HepG2 (cell line): ENCODE measurements around the gene RNF213. TPM values are rescaled to one million over a fixed set of nuclear protein-coding genes. Genes with fewer than 3 reads are reported as not detected.
"Not testable (repeated sequence)": the region's sequence is repeated elsewhere in the genome, so short reads cannot be mapped to it uniquely, and the experiment has no call there.

ENCODE experiments used
- ATAC-seq: fragments of 200-7000 bp; cut with Tn5 transposase; 3 replicates; pipeline ENCODE4 v1.9.1; 2020; ENCODE audit warnings: mild to moderate bottlenecking, moderate library complexity
- BruUV-seq: library from RNA; stranded (reverse); fragments of 400-500 nt; replicated peaks from 2 replicates; lab custom pipeline; 2021; lab: Mats Ljungman, UMichigan
- CTCF ChIA-PET: fragments of 300-600 bp; formaldehyde crosslinking; extraction: SDS; loops from one replicate; lab custom pipeline; 2021; ENCODE audit warnings: low total read pairs, inconsistent platforms, low intra/inter-chr PET ratio; lab: Yijun Ruan, JAX
- POLR2A ChIA-PET: fragments of 350-600 bp; sonication (Branson Sonifier 250); formaldehyde crosslinking; loops from one replicate; lab custom pipeline; 2020; ENCODE audit warnings: antibody characterized with exemption, inconsistent platforms; lab: Yijun Ruan, JAX
- DNase-seq: peaks from one replicate; pipeline ENCODE4 v3.0.0-alpha.2; 2015; ENCODE audit warnings: low spot score
- FAIRE-seq: peaks from 3 replicates; lab custom pipeline; 2011; peaks lifted over from hg19 to GRCh38; lab: Jason Lieb, UNC
- H2AFZ ChIP-seq: one replicate; pipeline ENCODE4 v1.6.1; 2011; ENCODE audit warnings: low read length, inconsistent platforms
- H3K27ac ChIP-seq: fragments of 300-600 bp; 3 replicates; pipeline ENCODE4 v1.8.0; 2011; ENCODE audit warnings: mixed run types, mild to moderate bottlenecking, mixed read lengths, low read length, inconsistent platforms; ENCODE audit not compliant: insufficient read depth; ENCODE audit errors: extremely low read length
- H3K27me3 ChIP-seq, 2 experiments: fragments of 200-600 bp in 1 of 2; 2 replicates in 1 of 2; 3 replicates in 1 of 2; pipeline versions ENCODE4 v1.6.0 to v1.8.0; 2011; ENCODE audit warnings: low read length in 2 of 2, mild to moderate bottlenecking in 2 of 2, moderate library complexity in 2 of 2, inconsistent platforms in 1 of 2; ENCODE audit not compliant: insufficient read depth in 2 of 2, control insufficient read depth in 1 of 2
- H3K36me3 ChIP-seq, 2 experiments: fragments of 200-600 bp in 1 of 2; replicated peaks in 1 of 2; 2 replicates in 1 of 2; 3 replicates in 1 of 2; pipeline versions ENCODE4 v1.5.1 to v1.8.0; 2011; ENCODE audit warnings: low read length in 2 of 2, inconsistent platforms in 1 of 2; ENCODE audit not compliant: insufficient read depth in 2 of 2, control insufficient read depth in 1 of 2
- H3K4me1 ChIP-seq: 2 replicates; pipeline ENCODE4 v1.5.1; 2012; ENCODE audit warnings: low read length, inconsistent platforms; ENCODE audit not compliant: insufficient read depth
- H3K4me2 ChIP-seq: 2 replicates; pipeline ENCODE4 v1.6.0; 2011; ENCODE audit warnings: low read depth, low read length, inconsistent platforms
- H3K4me3 ChIP-seq, 3 experiments: fragments of 200-600 bp in 1 of 3; sonication (generic), shearing (Covaris generic) in 1 of 3; replicated peaks in 1 of 3; 2 replicates each; pipeline ENCODE4 v1.5.1; 2011 to 2016; ENCODE audit warnings: low read length in 3 of 3, inconsistent platforms in 2 of 3, low read depth in 2 of 3, mild to moderate bottlenecking in 2 of 3, control low read depth in 1 of 3, mixed read lengths in 1 of 3; ENCODE audit not compliant: insufficient read depth in 1 of 3
- H3K79me2 ChIP-seq: one replicate; pipeline ENCODE4 v1.6.1; 2011; ENCODE audit warnings: low read length, inconsistent platforms; ENCODE audit not compliant: insufficient read depth
- H3K9ac ChIP-seq: 2 replicates; pipeline ENCODE4 v1.6.0; 2011; ENCODE audit warnings: mild to moderate bottlenecking, low read depth, low read length, inconsistent platforms; ENCODE audit not compliant: insufficient read depth
- H3K9me3 ChIP-seq: 2 replicates; pipeline ENCODE4 v1.5.1; 2012; ENCODE audit warnings: mild to moderate bottlenecking, low read length
- H4K20me1 ChIP-seq: 2 replicates; pipeline ENCODE4 v1.6.0; 2011; ENCODE audit warnings: inconsistent platforms, mild to moderate bottlenecking, low read length, moderate library complexity; ENCODE audit not compliant: insufficient read depth
- ATF7-NPFF ChIP-seq: sonication (generic); formaldehyde crosslinking; IDR thresholded peaks from 2 replicates; pipeline ENCODE4 v1.8.1; 2023; ENCODE audit warnings: mild to moderate bottlenecking, low read depth, missing genetic modification reagents, moderate library complexity
- MAFK ChIP-seq, 2 experiments: IDR thresholded peaks in 1 of 2; conservative IDR thresholded peaks in 1 of 2; 2 replicates each; pipeline ENCODE4 v1.6.1; 2011; ENCODE audit warnings: improper control_type of control experiment in 2 of 2, low read length in 2 of 2
- SRSF4 ChIP-seq: fragments of 200-400 bp; formaldehyde crosslinking; IDR thresholded peaks from one replicate; pipeline ENCODE4 v1.6.1; 2018; ENCODE audit warnings: mild to moderate bottlenecking, low read depth, low read length, moderate library complexity; ENCODE audit not compliant: poor library complexity, severe bottlenecking
- WGBS: methylation state at CpG from one replicate; pipeline ENCODE4 v1.1.6; 2017; ENCODE audit warnings: low lambda C conversion rate; 5-methylcytosine and 5-hydroxymethylcytosine counted together
- in situ Hi-C: cut with HindIII; loops from 2 replicates; pipeline ENCODE4 v1.10.0; 2017; ENCODE audit warnings: low pct_unique_long_range_greater_than_20kb; ENCODE audit not compliant: extremely low pct_ligation_motif_present
- intact Hi-C: fragments of 100-400 bp; cut with micrococcal nuclease; formaldehyde crosslinking; loops from one replicate; pipeline ENCODE4 v1.10.0; 2022; ENCODE audit not compliant: unreplicated experiment
- polyA plus RNA-seq, 8 experiments: library from polyadenylated mRNA; depleted of rRNA in 3 of 8; stranded (reverse) in 7 of 8; unstranded in 1 of 8; fragments of >200 nt; fragmentation: Illumina TruSeq in 4 of 8; extraction: Trizol in 4 of 8; gene quantifications; 2 replicates each; pipeline versions ENCODE4 v1.2.1 to v1.2.3, GENCODE V29; 2011 to 2016; ENCODE audit warnings: low read depth in 4 of 8, missing spikeins in 1 of 8, mixed read lengths in 1 of 8; ENCODE audit not compliant: insufficient read depth in 1 of 8
- total RNA-seq, 5 experiments: library from RNA; depleted of rRNA; stranded (reverse); fragments of >200 nt; fragmentation: Illumina TruSeq; extraction: Trizol; gene quantifications; 2 replicates each; pipeline ENCODE4 v1.2.3, GENCODE V29; 2016; ENCODE audit warnings: low read depth in 1 of 5
- TF ChIP-seq, protein P1 (sequence below): sonication (generic); formaldehyde crosslinking; IDR thresholded peaks from 2 replicates; pipeline ENCODE4 v1.4.0; 2020; ENCODE audit warnings: missing genetic modification reagents, borderline replicate concordance

RNF213 gene
- total and polyA plus RNA-seq, 2 of the 13 experiments (the other 11 are each of a cell fraction or from before 2014, with no cell fraction given), result 38.6 to 38.7 TPM

DNA sequence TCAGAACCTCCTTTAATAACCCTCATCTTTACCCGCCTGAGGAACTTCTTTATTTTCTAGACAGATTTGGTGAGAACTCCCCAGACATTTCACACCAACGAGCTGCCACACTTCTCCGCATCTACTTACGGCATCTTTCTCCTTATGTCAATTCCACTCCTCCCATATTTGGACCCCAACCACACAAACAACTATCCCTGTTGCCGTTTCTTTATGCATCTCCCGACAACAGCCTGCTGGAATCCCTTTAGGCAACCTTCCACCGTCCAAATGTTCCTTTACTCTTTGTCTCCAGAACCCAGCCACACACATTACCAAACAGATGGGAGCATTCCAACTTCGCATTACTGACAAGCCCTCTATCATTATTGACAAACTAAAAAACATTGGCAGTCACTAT is 145.5 kb downstream of the RNF213 start:
- no peak for FAIRE-seq
- CTCF ChIA-PET, result no interaction called here
- POLR2A ChIA-PET, result no interaction called here

DNA sequence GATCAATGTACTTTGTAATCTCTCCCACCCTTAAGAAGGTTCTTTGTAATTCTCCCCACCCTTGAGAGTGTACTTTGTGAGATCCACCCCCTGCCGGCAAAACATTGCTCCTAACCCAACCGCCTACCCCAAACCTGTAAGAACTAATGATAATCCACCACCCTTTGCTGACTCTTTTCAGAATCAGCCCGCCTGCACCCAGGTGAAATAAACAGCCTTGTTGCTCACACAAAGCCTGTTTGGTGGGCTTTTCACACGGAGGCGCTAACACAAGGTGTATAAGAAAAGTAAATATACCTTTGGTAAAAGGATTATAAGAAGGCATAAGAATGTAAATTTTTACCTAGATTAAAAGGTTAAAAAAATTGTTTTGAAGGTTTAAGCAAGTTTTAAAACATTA is 147.3 kb downstream of the RNF213 start:
- H3K27ac ChIP-seq, POLR2A ChIA-PET, ATAC-seq, BruUV-seq, H3K36me3 ChIP-seq, DNase-seq, FAIRE-seq, H3K9me3 ChIP-seq, H3K9ac ChIP-seq, H4K20me1 ChIP-seq, in situ Hi-C loops, CTCF ChIA-PET, H2AFZ ChIP-seq, H3K4me2 ChIP-seq, H3K27me3 ChIP-seq, H3K4me3 ChIP-seq, H3K79me2 ChIP-seq, intact Hi-C loops: not testable (repeated sequence)
- H3K4me1 ChIP-seq, result peaks cover 13% of the 10 kb centered on the region; the same call in 1 of the 2 replicates
- 88% methylated on average over 5 of the region's 5 CpGs for WGBS

More for the DNA sequence above, 145.5 kb downstream of the RNF213 start:
- H3K36me3 ChIP-seq, result no peaks in the 10 kb centered on the region
- no peaks in the 10 kb centered on the region for H3K9me3 ChIP-seq
- H3K4me3 ChIP-seq, result no peak overlapping the region
- WGBS, result 64% methylated on average over 8 of the region's 8 CpGs
- ATAC-seq, result no peak
- H3K9ac ChIP-seq, result no peak overlapping the region
- no TSS peak for BruUV-seq
- in situ Hi-C loops (no loop called here), intact Hi-C loops (no loop called here)
- no peak for DNase-seq
- H3K4me1 ChIP-seq, result peaks cover 13% of the 10 kb centered on the region; the same call in 1 of the 2 replicates
- no peak overlapping the region for H3K27ac ChIP-seq
- H4K20me1 ChIP-seq, result no peaks in the 10 kb centered on the region
- no peaks in the 10 kb centered on the region for H3K79me2 ChIP-seq
- no peak for TF ChIP-seq MAFK (conservative IDR thresholded peaks at IDR 0.05 in 1 of 2, IDR thresholded peaks at IDR 0.05 in 1 of 2; ENCODE audit: low read length in 2 of 2)
- no peak for TF ChIP-seq ATF7-NPFF (CRISPR knock-in tag)
- TF ChIP-seq SRSF4, result no peak
- TF ChIP-seq, protein P1, sequence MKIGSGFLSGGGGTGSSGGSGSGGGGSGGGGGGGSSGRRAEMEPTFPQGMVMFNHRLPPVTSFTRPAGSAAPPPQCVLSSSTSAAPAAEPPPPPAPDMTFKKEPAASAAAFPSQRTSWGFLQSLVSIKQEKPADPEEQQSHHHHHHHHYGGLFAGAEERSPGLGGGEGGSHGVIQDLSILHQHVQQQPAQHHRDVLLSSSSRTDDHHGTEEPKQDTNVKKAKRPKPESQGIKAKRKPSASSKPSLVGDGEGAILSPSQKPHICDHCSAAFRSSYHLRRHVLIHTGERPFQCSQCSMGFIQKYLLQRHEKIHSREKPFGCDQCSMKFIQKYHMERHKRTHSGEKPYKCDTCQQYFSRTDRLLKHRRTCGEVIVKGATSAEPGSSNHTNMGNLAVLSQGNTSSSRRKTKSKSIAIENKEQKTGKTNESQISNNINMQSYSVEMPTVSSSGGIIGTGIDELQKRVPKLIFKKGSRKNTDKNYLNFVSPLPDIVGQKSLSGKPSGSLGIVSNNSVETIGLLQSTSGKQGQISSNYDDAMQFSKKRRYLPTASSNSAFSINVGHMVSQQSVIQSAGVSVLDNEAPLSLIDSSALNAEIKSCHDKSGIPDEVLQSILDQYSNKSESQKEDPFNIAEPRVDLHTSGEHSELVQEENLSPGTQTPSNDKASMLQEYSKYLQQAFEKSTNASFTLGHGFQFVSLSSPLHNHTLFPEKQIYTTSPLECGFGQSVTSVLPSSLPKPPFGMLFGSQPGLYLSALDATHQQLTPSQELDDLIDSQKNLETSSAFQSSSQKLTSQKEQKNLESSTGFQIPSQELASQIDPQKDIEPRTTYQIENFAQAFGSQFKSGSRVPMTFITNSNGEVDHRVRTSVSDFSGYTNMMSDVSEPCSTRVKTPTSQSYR, result no peak
- H3K4me2 ChIP-seq, result no peak overlapping the region
- H3K27me3 ChIP-seq, result no peaks in the 10 kb centered on the region; a peak in 1 of 5 replicates
- H2AFZ ChIP-seq, result no peak overlapping the region
